ENCODE data around the gene WDR7.

DNA sequence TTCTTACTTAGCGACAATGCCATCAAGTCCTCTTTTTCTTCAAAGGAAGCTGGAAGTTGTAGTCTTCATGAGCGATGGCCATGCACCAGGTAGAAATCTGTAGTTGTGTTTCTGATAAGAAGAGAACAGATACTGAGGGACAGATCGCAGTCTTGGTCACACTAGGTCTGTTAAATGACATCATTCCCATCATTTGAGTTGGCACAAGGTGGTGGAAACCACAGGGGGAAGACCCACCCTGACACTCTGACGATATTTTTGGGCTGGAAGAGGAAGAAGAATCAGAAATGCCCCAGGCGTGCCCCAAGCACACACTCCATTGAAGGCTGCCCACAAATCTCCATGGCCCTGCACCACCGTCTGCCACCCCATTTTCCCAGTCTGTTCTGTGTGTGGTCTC lies 406.7 kb downstream of the WDR7 start:
- TF ChIP-seq, protein P1, sequence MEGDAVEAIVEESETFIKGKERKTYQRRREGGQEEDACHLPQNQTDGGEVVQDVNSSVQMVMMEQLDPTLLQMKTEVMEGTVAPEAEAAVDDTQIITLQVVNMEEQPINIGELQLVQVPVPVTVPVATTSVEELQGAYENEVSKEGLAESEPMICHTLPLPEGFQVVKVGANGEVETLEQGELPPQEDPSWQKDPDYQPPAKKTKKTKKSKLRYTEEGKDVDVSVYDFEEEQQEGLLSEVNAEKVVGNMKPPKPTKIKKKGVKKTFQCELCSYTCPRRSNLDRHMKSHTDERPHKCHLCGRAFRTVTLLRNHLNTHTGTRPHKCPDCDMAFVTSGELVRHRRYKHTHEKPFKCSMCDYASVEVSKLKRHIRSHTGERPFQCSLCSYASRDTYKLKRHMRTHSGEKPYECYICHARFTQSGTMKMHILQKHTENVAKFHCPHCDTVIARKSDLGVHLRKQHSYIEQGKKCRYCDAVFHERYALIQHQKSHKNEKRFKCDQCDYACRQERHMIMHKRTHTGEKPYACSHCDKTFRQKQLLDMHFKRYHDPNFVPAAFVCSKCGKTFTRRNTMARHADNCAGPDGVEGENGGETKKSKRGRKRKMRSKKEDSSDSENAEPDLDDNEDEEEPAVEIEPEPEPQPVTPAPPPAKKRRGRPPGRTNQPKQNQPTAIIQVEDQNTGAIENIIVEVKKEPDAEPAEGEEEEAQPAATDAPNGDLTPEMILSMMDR (conservative IDR thresholded peaks at IDR 0.05; ENCODE audit: low read depth in 2 of 2), result no peak
- no peak for TF ChIP-seq POLR2AphosphoS5 (IDR thresholded peaks at IDR 0.05; ENCODE audit: low read depth)
- TF ChIP-seq, protein P2, sequence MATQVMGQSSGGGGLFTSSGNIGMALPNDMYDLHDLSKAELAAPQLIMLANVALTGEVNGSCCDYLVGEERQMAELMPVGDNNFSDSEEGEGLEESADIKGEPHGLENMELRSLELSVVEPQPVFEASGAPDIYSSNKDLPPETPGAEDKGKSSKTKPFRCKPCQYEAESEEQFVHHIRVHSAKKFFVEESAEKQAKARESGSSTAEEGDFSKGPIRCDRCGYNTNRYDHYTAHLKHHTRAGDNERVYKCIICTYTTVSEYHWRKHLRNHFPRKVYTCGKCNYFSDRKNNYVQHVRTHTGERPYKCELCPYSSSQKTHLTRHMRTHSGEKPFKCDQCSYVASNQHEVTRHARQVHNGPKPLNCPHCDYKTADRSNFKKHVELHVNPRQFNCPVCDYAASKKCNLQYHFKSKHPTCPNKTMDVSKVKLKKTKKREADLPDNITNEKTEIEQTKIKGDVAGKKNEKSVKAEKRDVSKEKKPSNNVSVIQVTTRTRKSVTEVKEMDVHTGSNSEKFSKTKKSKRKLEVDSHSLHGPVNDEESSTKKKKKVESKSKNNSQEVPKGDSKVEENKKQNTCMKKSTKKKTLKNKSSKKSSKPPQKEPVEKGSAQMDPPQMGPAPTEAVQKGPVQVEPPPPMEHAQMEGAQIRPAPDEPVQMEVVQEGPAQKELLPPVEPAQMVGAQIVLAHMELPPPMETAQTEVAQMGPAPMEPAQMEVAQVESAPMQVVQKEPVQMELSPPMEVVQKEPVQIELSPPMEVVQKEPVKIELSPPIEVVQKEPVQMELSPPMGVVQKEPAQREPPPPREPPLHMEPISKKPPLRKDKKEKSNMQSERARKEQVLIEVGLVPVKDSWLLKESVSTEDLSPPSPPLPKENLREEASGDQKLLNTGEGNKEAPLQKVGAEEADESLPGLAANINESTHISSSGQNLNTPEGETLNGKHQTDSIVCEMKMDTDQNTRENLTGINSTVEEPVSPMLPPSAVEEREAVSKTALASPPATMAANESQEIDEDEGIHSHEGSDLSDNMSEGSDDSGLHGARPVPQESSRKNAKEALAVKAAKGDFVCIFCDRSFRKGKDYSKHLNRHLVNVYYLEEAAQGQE (IDR thresholded peaks at IDR 0.05; ENCODE audit: unreplicated experiment), result no peak
- TF ChIP-seq EZH2 (IDR thresholded peaks at IDR 0.05; ENCODE audit: low read depth, unreplicated experiment), result no peak
- TF ChIP-seq ZNF114 (CRISPR knock-in tag; IDR thresholded peaks at IDR 0.05), result no peak
- TF ChIP-seq EZH2phosphoT487 (IDR thresholded peaks at IDR 0.05; ENCODE audit: unreplicated experiment), result no peak
- TF ChIP-seq, protein P3, sequence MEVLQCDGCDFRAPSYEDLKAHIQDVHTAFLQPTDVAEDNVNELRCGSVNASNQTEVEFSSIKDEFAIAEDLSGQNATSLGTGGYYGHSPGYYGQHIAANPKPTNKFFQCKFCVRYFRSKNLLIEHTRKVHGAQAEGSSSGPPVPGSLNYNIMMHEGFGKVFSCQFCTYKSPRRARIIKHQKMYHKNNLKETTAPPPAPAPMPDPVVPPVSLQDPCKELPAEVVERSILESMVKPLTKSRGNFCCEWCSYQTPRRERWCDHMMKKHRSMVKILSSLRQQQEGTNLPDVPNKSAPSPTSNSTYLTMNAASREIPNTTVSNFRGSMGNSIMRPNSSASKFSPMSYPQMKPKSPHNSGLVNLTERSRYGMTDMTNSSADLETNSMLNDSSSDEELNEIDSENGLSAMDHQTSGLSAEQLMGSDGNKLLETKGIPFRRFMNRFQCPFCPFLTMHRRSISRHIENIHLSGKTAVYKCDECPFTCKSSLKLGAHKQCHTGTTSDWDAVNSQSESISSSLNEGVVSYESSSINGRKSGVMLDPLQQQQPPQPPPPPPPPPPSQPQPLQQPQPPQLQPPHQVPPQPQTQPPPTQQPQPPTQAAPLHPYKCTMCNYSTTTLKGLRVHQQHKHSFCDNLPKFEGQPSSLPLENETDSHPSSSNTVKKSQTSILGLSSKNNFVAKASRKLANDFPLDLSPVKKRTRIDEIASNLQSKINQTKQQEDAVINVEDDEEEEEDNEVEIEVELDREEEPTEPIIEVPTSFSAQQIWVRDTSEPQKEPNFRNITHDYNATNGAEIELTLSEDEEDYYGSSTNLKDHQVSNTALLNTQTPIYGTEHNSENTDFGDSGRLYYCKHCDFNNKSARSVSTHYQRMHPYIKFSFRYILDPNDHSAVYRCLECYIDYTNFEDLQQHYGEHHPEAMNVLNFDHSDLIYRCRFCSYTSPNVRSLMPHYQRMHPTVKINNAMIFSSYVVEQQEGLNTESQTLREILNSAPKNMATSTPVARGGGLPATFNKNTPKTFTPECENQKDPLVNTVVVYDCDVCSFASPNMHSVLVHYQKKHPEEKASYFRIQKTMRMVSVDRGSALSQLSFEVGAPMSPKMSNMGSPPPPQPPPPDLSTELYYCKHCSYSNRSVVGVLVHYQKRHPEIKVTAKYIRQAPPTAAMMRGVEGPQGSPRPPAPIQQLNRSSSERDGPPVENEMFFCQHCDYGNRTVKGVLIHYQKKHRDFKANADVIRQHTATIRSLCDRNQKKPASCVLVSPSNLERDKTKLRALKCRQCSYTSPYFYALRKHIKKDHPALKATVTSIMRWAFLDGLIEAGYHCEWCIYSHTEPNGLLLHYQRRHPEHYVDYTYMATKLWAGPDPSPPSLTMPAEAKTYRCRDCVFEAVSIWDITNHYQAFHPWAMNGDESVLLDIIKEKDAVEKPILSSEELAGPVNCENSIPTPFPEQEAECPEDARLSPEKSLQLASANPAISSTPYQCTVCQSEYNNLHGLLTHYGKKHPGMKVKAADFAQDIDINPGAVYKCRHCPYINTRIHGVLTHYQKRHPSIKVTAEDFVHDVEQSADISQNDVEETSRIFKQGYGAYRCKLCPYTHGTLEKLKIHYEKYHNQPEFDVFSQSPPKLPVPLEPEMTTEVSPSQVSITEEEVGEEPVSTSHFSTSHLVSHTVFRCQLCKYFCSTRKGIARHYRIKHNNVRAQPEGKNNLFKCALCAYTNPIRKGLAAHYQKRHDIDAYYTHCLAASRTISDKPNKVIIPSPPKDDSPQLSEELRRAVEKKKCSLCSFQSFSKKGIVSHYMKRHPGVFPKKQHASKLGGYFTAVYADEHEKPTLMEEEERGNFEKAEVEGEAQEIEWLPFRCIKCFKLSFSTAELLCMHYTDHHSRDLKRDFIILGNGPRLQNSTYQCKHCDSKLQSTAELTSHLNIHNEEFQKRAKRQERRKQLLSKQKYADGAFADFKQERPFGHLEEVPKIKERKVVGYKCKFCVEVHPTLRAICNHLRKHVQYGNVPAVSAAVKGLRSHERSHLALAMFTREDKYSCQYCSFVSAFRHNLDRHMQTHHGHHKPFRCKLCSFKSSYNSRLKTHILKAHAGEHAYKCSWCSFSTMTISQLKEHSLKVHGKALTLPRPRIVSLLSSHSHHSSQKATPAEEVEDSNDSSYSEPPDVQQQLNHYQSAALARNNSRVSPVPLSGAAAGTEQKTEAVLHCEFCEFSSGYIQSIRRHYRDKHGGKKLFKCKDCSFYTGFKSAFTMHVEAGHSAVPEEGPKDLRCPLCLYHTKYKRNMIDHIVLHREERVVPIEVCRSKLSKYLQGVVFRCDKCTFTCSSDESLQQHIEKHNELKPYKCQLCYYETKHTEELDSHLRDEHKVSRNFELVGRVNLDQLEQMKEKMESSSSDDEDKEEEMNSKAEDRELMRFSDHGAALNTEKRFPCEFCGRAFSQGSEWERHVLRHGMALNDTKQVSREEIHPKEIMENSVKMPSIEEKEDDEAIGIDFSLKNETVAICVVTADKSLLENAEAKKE (CRISPR knock-in tag; IDR thresholded peaks at IDR 0.05), result no peak
- TF ChIP-seq JUNB (IDR thresholded peaks at IDR 0.05; ENCODE audit: unreplicated experiment), result no peak
- TF ChIP-seq NANOG (IDR thresholded peaks at IDR 0.05; ENCODE audit: borderline replicate concordance), result no peak
- no peak for TF ChIP-seq CREB1 (CRISPR knock-in tag; IDR thresholded peaks at IDR 0.05; ENCODE audit: low read depth)
- TF ChIP-seq, protein P4, sequence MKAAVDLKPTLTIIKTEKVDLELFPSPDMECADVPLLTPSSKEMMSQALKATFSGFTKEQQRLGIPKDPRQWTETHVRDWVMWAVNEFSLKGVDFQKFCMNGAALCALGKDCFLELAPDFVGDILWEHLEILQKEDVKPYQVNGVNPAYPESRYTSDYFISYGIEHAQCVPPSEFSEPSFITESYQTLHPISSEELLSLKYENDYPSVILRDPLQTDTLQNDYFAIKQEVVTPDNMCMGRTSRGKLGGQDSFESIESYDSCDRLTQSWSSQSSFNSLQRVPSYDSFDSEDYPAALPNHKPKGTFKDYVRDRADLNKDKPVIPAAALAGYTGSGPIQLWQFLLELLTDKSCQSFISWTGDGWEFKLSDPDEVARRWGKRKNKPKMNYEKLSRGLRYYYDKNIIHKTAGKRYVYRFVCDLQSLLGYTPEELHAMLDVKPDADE (IDR thresholded peaks at IDR 0.05), result no peak
- TF ChIP-seq STAT1 (IDR thresholded peaks at IDR 0.05; ENCODE audit: unreplicated experiment), result no peak
- no peak for TF ChIP-seq ZNF331 (CRISPR knock-in tag; IDR thresholded peaks at IDR 0.05; ENCODE audit: low read depth)
